Bronchial epithelial cell (primary cell): ENCODE results near the gene EDEM3. TPM values are rescaled to one million over a fixed set of nuclear protein-coding genes. Genes with fewer than 3 reads are reported as not detected.
A peak's percentile ranks its signal among the peaks of the same experiment; 100 is the strongest.

Source experiments
- DNase-seq: peaks from one replicate; pipeline ENCODE4 v3.0.0-alpha.2; 2010; ENCODE audit warnings: low read depth
- FAIRE-seq: peaks from 2 replicates; lab custom pipeline; 2011; peaks lifted over from hg19 to GRCh38; lab: Jason Lieb, UNC
- H3K27me3 ChIP-seq: 2 replicates; pipeline ENCODE4 v1.5.1; 2011; ENCODE audit warnings: low read length; ENCODE audit not compliant: control insufficient read depth, insufficient read depth
- H3K36me3 ChIP-seq: 2 replicates; pipeline ENCODE4 v1.5.1; 2011; ENCODE audit warnings: low read length; ENCODE audit not compliant: control insufficient read depth, insufficient read depth
- H3K4me3 ChIP-seq: 2 replicates; pipeline ENCODE4 v1.5.1; 2011; ENCODE audit warnings: mild to moderate bottlenecking, low read depth, low read length, control low read depth
- total RNA-seq: library from RNA; depleted of rRNA; stranded (reverse); fragments of >200 nt; gene quantifications from 2 replicates; pipeline ENCODE4 v1.2.1, GENCODE V29; 2014
- TF ChIP-seq, protein P1 (sequence below): IDR thresholded peaks from 2 replicates; pipeline ENCODE4 v1.5.1; 2011; ENCODE audit warnings: mild to moderate bottlenecking, moderate library complexity, low read length, control low read depth, inconsistent platforms; ENCODE audit not compliant: insufficient read depth, severe bottlenecking

Gene EDEM3
- total RNA-seq, 1 donor from 2014 or later = 32.1 TPM

DNA sequence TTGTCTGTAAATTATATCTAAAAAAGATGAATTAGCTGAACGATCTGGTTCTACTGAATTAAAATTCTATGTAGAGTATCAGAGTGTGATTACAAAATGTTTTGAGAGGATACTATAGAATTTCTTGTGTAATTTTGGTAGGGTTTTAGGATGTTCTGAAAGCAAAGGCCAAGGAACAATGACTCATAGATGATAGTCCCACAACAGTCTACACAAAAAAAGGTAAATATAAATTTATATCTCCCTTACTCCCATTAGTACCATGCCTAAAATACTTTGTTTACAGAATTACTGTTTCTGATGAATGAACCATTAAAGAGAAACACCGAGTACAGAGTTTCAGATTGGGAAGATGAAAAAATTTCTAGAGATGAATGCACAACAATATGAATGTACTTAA, 9.5 kb downstream of the EDEM3 start:
- no peaks in the 10 kb centered on the region for H3K27me3 ChIP-seq
- TF ChIP-seq, protein P1, sequence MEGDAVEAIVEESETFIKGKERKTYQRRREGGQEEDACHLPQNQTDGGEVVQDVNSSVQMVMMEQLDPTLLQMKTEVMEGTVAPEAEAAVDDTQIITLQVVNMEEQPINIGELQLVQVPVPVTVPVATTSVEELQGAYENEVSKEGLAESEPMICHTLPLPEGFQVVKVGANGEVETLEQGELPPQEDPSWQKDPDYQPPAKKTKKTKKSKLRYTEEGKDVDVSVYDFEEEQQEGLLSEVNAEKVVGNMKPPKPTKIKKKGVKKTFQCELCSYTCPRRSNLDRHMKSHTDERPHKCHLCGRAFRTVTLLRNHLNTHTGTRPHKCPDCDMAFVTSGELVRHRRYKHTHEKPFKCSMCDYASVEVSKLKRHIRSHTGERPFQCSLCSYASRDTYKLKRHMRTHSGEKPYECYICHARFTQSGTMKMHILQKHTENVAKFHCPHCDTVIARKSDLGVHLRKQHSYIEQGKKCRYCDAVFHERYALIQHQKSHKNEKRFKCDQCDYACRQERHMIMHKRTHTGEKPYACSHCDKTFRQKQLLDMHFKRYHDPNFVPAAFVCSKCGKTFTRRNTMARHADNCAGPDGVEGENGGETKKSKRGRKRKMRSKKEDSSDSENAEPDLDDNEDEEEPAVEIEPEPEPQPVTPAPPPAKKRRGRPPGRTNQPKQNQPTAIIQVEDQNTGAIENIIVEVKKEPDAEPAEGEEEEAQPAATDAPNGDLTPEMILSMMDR = no peak
- no peak for FAIRE-seq
- H3K36me3 ChIP-seq = no peaks in the 10 kb centered on the region
- no peak overlapping the region for H3K4me3 ChIP-seq
- no peak for DNase-seq

GRCh38 chr1:184743062-184743756, 11.4 kb downstream of the EDEM3 start:
- Histone ChIP-seq H3K27me3 (no peaks in the 10 kb centered on the region), H3K4me3 (no peak overlapping the region), H3K36me3 (no peaks in the 10 kb centered on the region)
- DNase-seq (peak; percentile 57), FAIRE-seq (no peak)
- TF ChIP-seq, protein P1 = no peak

DNA sequence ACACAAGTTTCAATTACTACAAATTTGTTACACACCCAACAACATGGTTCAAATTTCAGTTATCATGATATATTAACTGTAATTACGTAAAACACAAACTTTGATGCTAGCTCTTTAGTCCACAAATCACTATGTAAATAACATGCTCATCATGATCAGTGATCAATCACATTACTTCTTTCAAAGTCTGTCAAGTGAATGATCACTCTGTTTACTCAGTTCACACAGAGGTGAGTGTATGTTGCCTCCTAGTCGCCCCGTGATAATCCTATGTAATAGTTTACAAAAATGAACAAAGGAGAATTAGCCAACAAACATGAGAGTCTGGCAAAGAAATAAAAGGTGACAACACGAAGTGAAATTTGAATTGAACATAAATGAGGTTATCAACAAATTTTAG, 14.3 kb downstream of the EDEM3 start:
- Histone ChIP-seq H3K36me3 (no peaks in the 10 kb centered on the region), H3K4me3 (no peak overlapping the region), H3K27me3 (no peaks in the 10 kb centered on the region)
- no peak for FAIRE-seq
- TF ChIP-seq, protein P1 = no peak
- DNase-seq = no peak

DNA sequence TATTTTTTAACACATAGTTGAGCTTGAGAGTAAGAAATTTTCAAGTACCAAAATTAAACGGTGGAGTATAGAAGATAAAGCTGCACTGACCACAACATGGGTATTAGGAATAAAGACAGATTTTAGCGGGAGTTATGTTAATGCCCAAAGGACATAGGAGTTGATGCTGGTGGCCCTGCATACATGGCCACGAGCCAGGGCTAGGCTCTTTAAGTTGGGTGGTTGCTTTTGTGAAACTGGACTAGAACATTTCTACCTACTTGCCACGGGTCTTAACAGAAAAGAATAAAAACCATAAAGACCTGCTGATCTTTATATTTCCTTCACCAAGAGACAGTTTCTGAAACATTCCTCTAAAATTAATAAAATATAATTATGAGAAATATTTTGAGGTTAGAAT, 14.9 kb downstream of the EDEM3 start:
- FAIRE-seq = no peak
- no peak for DNase-seq
- Histone ChIP-seq H3K4me3 (no peak overlapping the region), H3K27me3 (no peaks in the 10 kb centered on the region), H3K36me3 (no peaks in the 10 kb centered on the region)
- TF ChIP-seq, protein P1 = no peak

DNA sequence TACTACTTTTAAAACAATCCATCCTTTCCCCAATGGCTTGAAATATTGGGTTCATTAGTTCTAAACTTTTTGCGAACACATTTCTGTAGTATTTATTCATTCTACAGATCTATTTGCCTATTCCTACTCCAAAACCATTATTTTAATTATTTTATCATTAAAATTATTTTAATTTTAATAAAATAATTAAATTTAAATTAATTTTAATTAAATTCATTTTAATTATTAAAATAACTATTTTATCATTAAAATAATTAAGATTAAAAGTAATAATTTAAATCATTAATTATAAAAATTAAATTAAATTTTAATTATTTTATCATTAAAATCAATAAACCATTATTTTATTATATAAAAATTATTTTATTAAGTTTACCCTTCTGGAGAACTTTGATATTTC, 15.6 kb downstream of the EDEM3 start:
- FAIRE-seq = no peak

More for the DNA sequence above, 15.6 kb downstream of the EDEM3 start:
- H3K27me3 ChIP-seq = no peaks in the 10 kb centered on the region
- DNase-seq = no peak
- TF ChIP-seq, protein P1 = no peak
- no peaks in the 10 kb centered on the region for H3K36me3 ChIP-seq
- H3K4me3 ChIP-seq = no peak overlapping the region
